Suprapubic skin (tissue), 3 donors: ENCODE results near the gene GSTK1.

Experiments used
- EP300 ChIP-seq: sonication (generic); formaldehyde crosslinking; IDR thresholded peaks from one replicate; pipeline ENCODE4 v1.6.1; 2017; ENCODE audit warnings: antibody characterized with exemption
- TF ChIP-seq, protein P1 (sequence below), 2 donors: fragments of 200-600 bp in 1 of 2; fragments of 450-650 bp in 1 of 2; sonication (generic) in 1 of 2; IDR thresholded peaks; one replicate each; pipeline ENCODE4 v1.5.1; 2016 to 2019; ENCODE audit warnings: antibody characterized with exemption in 2 of 2, mild to moderate bottlenecking in 1 of 2, moderate library complexity in 1 of 2

DNA sequence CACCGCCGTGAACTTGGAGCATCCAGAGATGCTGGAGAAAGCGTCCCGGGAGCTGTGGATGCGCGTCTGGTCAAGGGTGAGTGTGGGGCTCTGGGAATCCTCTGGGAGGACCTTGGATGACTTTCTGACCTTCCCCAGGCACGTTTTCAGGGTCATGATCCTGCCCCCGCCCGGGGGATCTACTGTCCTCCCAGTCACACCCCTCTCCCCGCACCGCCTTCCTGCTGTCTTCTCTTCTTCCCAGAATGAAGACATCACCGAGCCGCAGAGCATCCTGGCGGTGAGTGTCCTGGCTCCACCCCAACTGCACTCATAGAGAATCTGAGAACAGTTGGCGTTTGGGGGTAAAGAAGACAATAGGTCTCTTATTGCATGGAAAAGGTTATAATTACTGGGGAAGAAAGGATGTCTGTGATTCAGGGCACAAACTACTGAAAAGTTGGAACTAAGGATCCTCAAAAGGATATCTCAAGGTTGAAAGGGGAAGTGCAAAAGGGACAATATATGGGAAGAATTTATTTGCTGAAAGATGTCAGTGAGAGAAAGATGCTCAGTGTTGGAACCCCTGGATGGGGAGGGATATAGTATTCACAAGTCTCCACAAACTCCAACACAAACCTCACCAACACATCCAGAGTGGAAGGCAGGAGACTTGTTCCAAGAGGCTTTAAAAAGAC, 1.9 kb downstream of the GSTK1 start:
- no peak for TF ChIP-seq EP300
- TF ChIP-seq, protein P1, sequence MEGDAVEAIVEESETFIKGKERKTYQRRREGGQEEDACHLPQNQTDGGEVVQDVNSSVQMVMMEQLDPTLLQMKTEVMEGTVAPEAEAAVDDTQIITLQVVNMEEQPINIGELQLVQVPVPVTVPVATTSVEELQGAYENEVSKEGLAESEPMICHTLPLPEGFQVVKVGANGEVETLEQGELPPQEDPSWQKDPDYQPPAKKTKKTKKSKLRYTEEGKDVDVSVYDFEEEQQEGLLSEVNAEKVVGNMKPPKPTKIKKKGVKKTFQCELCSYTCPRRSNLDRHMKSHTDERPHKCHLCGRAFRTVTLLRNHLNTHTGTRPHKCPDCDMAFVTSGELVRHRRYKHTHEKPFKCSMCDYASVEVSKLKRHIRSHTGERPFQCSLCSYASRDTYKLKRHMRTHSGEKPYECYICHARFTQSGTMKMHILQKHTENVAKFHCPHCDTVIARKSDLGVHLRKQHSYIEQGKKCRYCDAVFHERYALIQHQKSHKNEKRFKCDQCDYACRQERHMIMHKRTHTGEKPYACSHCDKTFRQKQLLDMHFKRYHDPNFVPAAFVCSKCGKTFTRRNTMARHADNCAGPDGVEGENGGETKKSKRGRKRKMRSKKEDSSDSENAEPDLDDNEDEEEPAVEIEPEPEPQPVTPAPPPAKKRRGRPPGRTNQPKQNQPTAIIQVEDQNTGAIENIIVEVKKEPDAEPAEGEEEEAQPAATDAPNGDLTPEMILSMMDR (IDR thresholded peaks at IDR 0.05): no peak
